Neural cell (in vitro differentiated cells): ENCODE results near the gene TRIM24.

Experiments used
- EP300 ChIP-seq: fragments of 450-650 bp; conservative IDR thresholded peaks from 2 replicates; pipeline ENCODE4 v1.6.1; 2014; ENCODE audit warnings: antibody characterized with exemption, mild to moderate bottlenecking, moderate library complexity; ENCODE audit not compliant: poor library complexity, severe bottlenecking
- EZH2 ChIP-seq: fragments of 200-600, 300-800 bp; shearing (Covaris generic), sonication (generic); IDR thresholded peaks from 2 replicates; pipeline ENCODE4 v1.6.1; 2014; ENCODE audit warnings: antibody characterized with exemption, low read length, borderline replicate concordance, mild to moderate bottlenecking; ENCODE audit not compliant: insufficient read depth, poor library complexity, severe bottlenecking
- MXI1 ChIP-seq: fragments of 450-650 bp; conservative IDR thresholded peaks from 2 replicates; pipeline ENCODE4 v1.6.1; 2014; ENCODE audit warnings: antibody characterized with exemption, mild to moderate bottlenecking; ENCODE audit not compliant: poor library complexity, severe bottlenecking
- POLR2AphosphoS5 ChIP-seq: IDR thresholded peaks from 2 replicates; pipeline ENCODE4 v1.6.1; 2012
- RAD21 ChIP-seq: fragments of 450-650 bp; conservative IDR thresholded peaks from 2 replicates; pipeline ENCODE4 v1.6.1; 2014; ENCODE audit warnings: antibody characterized with exemption, mild to moderate bottlenecking, moderate library complexity
- REST ChIP-seq: IDR thresholded peaks from 2 replicates; pipeline ENCODE4 v1.6.1; 2012; ENCODE audit warnings: borderline replicate concordance
- SMC3 ChIP-seq: fragments of 450-650 bp; conservative IDR thresholded peaks from 2 replicates; pipeline ENCODE4 v1.6.1; 2014; ENCODE audit warnings: antibody characterized with exemption, mild to moderate bottlenecking, moderate library complexity; ENCODE audit not compliant: poor library complexity
- TAF1 ChIP-seq: IDR thresholded peaks from 2 replicates; pipeline ENCODE4 v1.6.1; 2012; ENCODE audit warnings: low read depth
- TF ChIP-seq, protein P1 (sequence below): fragments of 450-650 bp; IDR thresholded peaks from 2 replicates; pipeline ENCODE4 v1.5.1; 2014; ENCODE audit warnings: antibody characterized with exemption, mild to moderate bottlenecking, moderate library complexity; ENCODE audit not compliant: poor library complexity, severe bottlenecking

GRCh38 chr7:138493535-138493934 is 33.5 kb downstream of the TRIM24 start:
- no peak for TF ChIP-seq POLR2AphosphoS5
- TF ChIP-seq RAD21 = no peak
- TF ChIP-seq, protein P1, sequence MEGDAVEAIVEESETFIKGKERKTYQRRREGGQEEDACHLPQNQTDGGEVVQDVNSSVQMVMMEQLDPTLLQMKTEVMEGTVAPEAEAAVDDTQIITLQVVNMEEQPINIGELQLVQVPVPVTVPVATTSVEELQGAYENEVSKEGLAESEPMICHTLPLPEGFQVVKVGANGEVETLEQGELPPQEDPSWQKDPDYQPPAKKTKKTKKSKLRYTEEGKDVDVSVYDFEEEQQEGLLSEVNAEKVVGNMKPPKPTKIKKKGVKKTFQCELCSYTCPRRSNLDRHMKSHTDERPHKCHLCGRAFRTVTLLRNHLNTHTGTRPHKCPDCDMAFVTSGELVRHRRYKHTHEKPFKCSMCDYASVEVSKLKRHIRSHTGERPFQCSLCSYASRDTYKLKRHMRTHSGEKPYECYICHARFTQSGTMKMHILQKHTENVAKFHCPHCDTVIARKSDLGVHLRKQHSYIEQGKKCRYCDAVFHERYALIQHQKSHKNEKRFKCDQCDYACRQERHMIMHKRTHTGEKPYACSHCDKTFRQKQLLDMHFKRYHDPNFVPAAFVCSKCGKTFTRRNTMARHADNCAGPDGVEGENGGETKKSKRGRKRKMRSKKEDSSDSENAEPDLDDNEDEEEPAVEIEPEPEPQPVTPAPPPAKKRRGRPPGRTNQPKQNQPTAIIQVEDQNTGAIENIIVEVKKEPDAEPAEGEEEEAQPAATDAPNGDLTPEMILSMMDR = no peak
- TF ChIP-seq REST = no peak
- TF ChIP-seq TAF1 = no peak
- no peak for TF ChIP-seq SMC3
- no peak for TF ChIP-seq EZH2
- no peak for TF ChIP-seq EP300
- TF ChIP-seq MXI1 = no peak
